GM20000 (cell line): Measurements from ENCODE around the gene KRTAP5-1.
"Not testable (repeated sequence)": the region's sequence is repeated elsewhere in the genome, so short reads cannot be mapped to it uniquely, and the experiment has no call there.

Experiments used
- DNase-seq: peaks from one replicate; pipeline ENCODE4 v3.0.0; 2012; ENCODE audit warnings: low spot score
- TF ChIP-seq, protein P1 (sequence below): IDR thresholded peaks from 2 replicates; pipeline ENCODE4 v1.5.1; 2012; ENCODE audit warnings: mild to moderate bottlenecking, control low read depth; ENCODE audit errors: extremely low read depth, missing control alignments

The KRTAP5-1 gene

DNA sequence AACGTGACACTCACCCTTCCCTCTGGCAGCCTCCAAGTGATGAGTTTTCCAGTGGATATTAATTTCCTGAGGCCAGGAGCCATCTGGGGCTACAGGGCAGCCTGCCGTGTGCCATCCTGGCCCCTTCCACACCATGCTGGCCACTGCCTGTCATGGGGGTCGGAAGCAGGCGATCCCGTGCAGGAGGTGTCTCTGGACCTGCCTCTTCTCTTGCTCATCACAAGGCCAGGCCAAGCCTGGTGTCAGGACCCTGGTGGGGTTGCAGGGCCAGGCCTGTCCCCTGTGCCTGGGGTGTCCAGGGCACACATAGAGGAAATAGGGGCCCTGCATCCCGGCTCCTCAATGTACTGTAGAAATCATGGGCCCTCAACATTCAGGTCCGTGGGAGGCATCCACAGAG lies 19.6 kb upstream of the KRTAP5-1 start:
- TF ChIP-seq, protein P1, sequence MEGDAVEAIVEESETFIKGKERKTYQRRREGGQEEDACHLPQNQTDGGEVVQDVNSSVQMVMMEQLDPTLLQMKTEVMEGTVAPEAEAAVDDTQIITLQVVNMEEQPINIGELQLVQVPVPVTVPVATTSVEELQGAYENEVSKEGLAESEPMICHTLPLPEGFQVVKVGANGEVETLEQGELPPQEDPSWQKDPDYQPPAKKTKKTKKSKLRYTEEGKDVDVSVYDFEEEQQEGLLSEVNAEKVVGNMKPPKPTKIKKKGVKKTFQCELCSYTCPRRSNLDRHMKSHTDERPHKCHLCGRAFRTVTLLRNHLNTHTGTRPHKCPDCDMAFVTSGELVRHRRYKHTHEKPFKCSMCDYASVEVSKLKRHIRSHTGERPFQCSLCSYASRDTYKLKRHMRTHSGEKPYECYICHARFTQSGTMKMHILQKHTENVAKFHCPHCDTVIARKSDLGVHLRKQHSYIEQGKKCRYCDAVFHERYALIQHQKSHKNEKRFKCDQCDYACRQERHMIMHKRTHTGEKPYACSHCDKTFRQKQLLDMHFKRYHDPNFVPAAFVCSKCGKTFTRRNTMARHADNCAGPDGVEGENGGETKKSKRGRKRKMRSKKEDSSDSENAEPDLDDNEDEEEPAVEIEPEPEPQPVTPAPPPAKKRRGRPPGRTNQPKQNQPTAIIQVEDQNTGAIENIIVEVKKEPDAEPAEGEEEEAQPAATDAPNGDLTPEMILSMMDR = no peak
- no peak for DNase-seq

DNA sequence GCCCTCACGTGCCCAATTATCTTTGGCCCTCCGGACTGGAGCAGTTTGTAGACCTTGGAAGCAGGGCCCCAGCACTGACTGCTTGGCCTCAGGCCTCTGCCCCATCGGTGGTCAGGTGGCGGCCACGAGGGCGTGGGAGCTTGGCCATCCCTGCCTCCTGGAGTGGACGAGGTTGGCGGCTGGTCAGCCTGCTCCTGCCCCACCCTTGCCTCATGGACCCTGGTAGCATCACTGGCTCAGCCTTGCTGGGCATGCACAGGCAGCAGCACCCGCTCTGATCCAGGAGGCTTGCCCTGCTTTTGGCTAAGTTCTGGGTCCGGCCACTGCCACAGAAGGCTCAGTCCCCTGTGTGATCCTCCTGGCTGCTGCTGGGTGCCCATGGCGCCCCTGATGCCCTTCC lies 19.1 kb upstream of the KRTAP5-1 start:
- TF ChIP-seq, protein P1 = no peak
- no peak for DNase-seq

DNA sequence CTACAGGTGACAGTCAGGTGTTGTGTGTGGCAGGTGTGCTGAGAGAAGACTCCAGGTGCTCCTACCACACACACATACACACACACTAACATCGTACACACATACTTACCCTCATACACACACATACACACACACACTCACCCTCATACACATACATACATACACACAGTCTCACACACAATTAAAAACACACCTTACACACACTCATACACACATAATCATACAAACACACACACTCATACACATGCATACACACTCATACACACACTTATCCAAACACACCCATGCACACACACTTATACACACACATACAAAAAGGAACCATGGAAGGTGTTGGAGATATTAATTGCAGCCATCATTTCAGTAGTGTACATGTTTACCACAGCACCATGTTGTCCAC lies 18.5 kb upstream of the KRTAP5-1 start:
- TF ChIP-seq, protein P1 = no peak
- DNase-seq = no peak

DNA sequence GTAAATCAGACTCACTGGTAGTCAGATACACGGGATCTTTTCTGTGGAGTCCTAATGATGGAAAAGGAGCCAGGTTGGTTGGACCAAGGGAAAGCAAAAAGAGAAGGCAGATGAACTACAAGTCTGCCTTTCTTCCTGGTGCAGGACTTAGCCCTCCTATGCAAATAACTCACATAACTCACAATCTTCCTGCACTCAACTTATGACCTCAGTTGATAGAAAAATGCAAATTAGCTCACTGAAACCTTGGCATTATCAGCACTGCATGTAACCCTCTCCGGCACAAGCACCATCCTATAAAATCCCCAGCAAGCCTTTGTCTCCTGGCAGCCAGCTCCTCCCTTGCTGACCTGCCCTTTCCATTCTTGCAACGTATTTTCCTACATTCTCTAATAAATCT lies 16.6 kb upstream of the KRTAP5-1 start:
- DNase-seq = not testable (repeated sequence)

DNA sequence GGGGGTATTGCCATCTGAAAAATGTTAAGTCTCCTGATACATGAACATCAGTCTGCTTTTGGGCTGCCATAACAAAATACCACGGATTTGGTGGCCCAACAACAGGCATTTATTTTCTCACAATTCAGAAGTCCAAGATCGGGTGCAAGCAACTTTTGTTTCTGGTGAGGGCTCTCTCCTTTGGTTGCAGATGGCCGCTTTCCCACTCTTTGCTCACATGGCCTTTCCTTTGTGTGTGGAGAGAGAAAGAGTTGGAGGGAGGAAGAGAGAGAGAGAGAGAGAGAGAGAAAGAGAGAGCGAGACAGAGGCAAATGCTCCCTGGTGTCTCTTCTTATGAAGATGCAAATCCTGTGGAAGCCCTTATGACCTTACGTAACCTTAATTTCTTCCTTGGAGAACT lies 15.5 kb upstream of the KRTAP5-1 start:
- TF ChIP-seq, protein P1 = no peak
- no peak for DNase-seq

DNA sequence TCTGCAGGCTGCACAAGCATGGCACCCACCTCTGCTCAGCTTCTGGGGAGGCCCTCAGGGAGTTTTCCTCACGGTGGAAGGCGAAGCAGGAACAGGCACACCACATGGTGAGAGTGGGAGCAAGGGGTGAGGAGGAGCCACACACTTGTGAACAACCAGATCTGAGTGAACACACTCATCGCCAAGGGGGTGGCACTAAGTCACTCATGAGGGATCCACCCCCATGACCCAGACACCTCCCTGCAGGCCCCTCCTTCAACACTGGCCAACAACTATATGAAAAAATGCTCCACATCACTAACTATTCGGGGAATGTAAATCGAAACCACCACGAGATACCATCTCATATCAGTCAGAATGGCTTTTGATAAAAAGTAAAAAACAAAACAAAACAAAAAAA lies 13.7 kb upstream of the KRTAP5-1 start:
- TF ChIP-seq, protein P1 = no peak
- DNase-seq = no peak

DNA sequence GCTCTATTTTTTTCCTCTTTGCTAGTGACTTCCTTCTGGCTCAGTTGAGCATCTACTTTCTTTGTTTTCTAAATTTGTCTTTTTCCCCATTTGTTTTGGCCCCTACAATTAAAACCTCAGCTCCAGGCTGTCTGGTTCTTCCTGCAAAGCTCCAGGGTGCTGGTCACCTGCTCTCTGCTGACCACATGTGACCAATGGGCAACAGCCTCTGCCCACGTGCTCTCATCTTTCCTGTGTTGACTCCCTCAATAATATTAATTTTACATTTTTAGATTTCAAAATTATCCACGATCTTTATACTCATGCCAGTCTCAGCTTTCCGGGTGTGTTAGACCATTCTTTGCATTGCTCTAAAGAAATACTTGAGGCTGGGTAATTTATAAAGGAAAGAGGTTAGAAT lies 13.3 kb upstream of the KRTAP5-1 start:
- not testable (repeated sequence) for DNase-seq

DNA sequence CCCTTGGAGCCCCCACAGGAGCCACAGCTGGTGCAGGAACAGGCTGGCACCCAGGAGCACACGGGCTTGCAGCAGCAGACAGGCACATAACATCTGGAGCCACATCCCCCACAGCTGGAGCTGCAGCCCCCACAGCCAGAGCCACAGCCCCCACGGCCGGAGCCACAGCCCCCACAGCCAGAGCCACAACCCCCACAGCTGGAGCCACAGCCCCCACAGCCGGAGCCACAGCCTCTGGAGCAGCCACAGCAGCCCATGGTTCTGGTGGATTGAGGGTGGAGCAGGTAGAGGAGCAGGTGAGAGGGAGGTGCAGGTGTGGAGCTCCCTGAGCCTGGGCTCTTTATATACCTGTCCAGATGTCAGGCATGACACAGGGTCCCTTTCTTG lies 12.9 kb upstream of the KRTAP5-1 start, which contains the start of gene KRTAP5-2:
KRTAP5-2 (minus strand) TSS at position 301 of the 387 bp plus-strand sequence; CDS start at position 257, 44 bp downstream.
- DNase-seq = no peak
- TF ChIP-seq, protein P1 = no peak
